KOPT-K1 (cell line): ENCODE results near the gene FN1.

Source experiments
- H3K27ac ChIP-seq: fragments of 200-600 bp; sonication (generic); 2 replicates; pipeline ENCODE4 v1.5.1; 2016; ENCODE audit warnings: antibody characterized with exemption, mild to moderate bottlenecking, low read depth, low read length; ENCODE audit not compliant: poor library complexity, severe bottlenecking
- H3K36me3 ChIP-seq: fragments of 200-600 bp; sonication (generic); 2 replicates; pipeline ENCODE4 v1.5.1; 2017; ENCODE audit warnings: antibody characterized with exemption, mild to moderate bottlenecking, low read length, moderate library complexity; ENCODE audit not compliant: insufficient read depth
- H3K9me3 ChIP-seq: fragments of 200-600 bp; sonication (generic); 2 replicates; pipeline ENCODE4 v1.5.1; 2017; ENCODE audit warnings: antibody characterized with exemption, low read length, mild to moderate bottlenecking; ENCODE audit not compliant: insufficient read depth, poor library complexity, severe bottlenecking

The FN1 gene

GRCh38 chr2:215451012-215451756 lies 15.3 kb upstream of the FN1 start:
- Histone ChIP-seq H3K36me3 (no peaks in the 10 kb centered on the region), H3K27ac (no peak overlapping the region)

GRCh38 chr2:215450188-215451011 lies 14.5 kb upstream of the FN1 start:
- H3K27ac ChIP-seq = no peak overlapping the region
- no peaks in the 10 kb centered on the region for H3K9me3 ChIP-seq
- H3K36me3 ChIP-seq = no peaks in the 10 kb centered on the region

More at GRCh38 chr2:215451012-215451756, 15.3 kb upstream of the FN1 start:
- H3K9me3 ChIP-seq = no peaks in the 10 kb centered on the region

- Histone ChIP-seq H3K27ac (no peak overlapping the region), H3K36me3 (no peaks in the 10 kb centered on the region)
These were observed 11.8 kb upstream of the FN1 start for GRCh38 chr2:215447673-215448081.

GRCh38 chr2:215447056-215447455 lies 11.2 kb upstream of the FN1 start:
- Histone ChIP-seq H3K27ac (no peak overlapping the region), H3K9me3 (no peaks in the 10 kb centered on the region), H3K36me3 (no peaks in the 10 kb centered on the region)

More at GRCh38 chr2:215447673-215448081, 11.8 kb upstream of the FN1 start:
- no peaks in the 10 kb centered on the region for H3K9me3 ChIP-seq

- H3K27ac ChIP-seq = no peak overlapping the region
- H3K36me3 ChIP-seq = no peaks in the 10 kb centered on the region
- H3K9me3 ChIP-seq = no peaks in the 10 kb centered on the region
These were observed 6.5 kb upstream of the FN1 start for GRCh38 chr2:215442401-215442787.

- Histone ChIP-seq H3K27ac (no peak overlapping the region), H3K9me3 (no peaks in the 10 kb centered on the region), H3K36me3 (no peaks in the 10 kb centered on the region)
These were observed 5.9 kb upstream of the FN1 start for GRCh38 chr2:215441560-215442400.

- Histone ChIP-seq H3K36me3 (no peaks in the 10 kb centered on the region), H3K27ac (no peak overlapping the region), H3K9me3 (no peaks in the 10 kb centered on the region)
These were observed 4.2 kb upstream of the FN1 start for GRCh38 chr2:215439980-215440512.

- Histone ChIP-seq H3K36me3 (no peaks in the 10 kb centered on the region), H3K27ac (no peak overlapping the region), H3K9me3 (no peaks in the 10 kb centered on the region)
These were observed 3.5 kb upstream of the FN1 start for GRCh38 chr2:215439404-215439803.

- Histone ChIP-seq H3K27ac (no peak overlapping the region), H3K9me3 (no peaks in the 10 kb centered on the region), H3K36me3 (no peaks in the 10 kb centered on the region)
These were observed 1.7 kb upstream of the FN1 start for GRCh38 chr2:215437614-215438013.

GRCh38 chr2:215436705-215437565 lies 1.1 kb upstream of the FN1 start:
- Histone ChIP-seq H3K36me3 (no peaks in the 10 kb centered on the region), H3K27ac (no peak overlapping the region), H3K9me3 (no peaks in the 10 kb centered on the region)

- H3K9me3 ChIP-seq = no peaks in the 10 kb centered on the region
- no peak overlapping the region for H3K27ac ChIP-seq
- no peaks in the 10 kb centered on the region for H3K36me3 ChIP-seq
These were observed 493 bp downstream of the FN1 start for GRCh38 chr2:215435280-215435869.

GRCh38 chr2:215434447-215435279 lies 1.2 kb downstream of the FN1 start:
- Histone ChIP-seq H3K27ac (no peak overlapping the region), H3K9me3 (no peaks in the 10 kb centered on the region), H3K36me3 (no peaks in the 10 kb centered on the region)
